Brain microvascular endothelial cell (primary cell): ENCODE data around the gene ITCH.
"Not testable (repeated sequence)": the region's sequence is repeated elsewhere in the genome, so short reads cannot be mapped to it uniquely, and the experiment has no call there.

Experiments used
- DNase-seq: peaks from one replicate; pipeline ENCODE4 v3.0.0-alpha.2; 2020
- H3K27ac ChIP-seq: fragments of 250-450 bp; sonication (Bioruptor Pico); 2 replicates; pipeline ENCODE4 v1.5.1; 2020; ENCODE audit warnings: mild to moderate bottlenecking, moderate library complexity
- H3K27me3 ChIP-seq: fragments of 250-450 bp; sonication (Bioruptor Pico); replicated peaks from 2 replicates; pipeline ENCODE4 v1.5.1; 2020; ENCODE audit warnings: mild to moderate bottlenecking
- H3K36me3 ChIP-seq: fragments of 250-450 bp; sonication (Bioruptor Pico); replicated peaks from 2 replicates; pipeline ENCODE4 v1.5.1; 2020; ENCODE audit warnings: mild to moderate bottlenecking
- H3K4me3 ChIP-seq: 2 replicates; pipeline ENCODE4 v1.5.1; 2011; ENCODE audit warnings: low read depth, mild to moderate bottlenecking, control low read depth, low read length, moderate library complexity
- in situ Hi-C: cut with HindIII; loops from 2 replicates; pipeline ENCODE4 v1.10.0; 2017; ENCODE audit warnings: low sequenced_read_pairs, low pct_ligation_motif_present
- TF ChIP-seq, protein P1 (sequence below): IDR thresholded peaks from 2 replicates; pipeline ENCODE4 v1.5.1; 2011; ENCODE audit warnings: low read depth, mild to moderate bottlenecking, moderate library complexity, low read length, control low read depth, inconsistent platforms; ENCODE audit errors: missing control alignments

The ITCH gene

GRCh38 chr20:34388000-34388399, 24.9 kb downstream of the ITCH start:
- TF ChIP-seq, protein P1, sequence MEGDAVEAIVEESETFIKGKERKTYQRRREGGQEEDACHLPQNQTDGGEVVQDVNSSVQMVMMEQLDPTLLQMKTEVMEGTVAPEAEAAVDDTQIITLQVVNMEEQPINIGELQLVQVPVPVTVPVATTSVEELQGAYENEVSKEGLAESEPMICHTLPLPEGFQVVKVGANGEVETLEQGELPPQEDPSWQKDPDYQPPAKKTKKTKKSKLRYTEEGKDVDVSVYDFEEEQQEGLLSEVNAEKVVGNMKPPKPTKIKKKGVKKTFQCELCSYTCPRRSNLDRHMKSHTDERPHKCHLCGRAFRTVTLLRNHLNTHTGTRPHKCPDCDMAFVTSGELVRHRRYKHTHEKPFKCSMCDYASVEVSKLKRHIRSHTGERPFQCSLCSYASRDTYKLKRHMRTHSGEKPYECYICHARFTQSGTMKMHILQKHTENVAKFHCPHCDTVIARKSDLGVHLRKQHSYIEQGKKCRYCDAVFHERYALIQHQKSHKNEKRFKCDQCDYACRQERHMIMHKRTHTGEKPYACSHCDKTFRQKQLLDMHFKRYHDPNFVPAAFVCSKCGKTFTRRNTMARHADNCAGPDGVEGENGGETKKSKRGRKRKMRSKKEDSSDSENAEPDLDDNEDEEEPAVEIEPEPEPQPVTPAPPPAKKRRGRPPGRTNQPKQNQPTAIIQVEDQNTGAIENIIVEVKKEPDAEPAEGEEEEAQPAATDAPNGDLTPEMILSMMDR: no peak
- no peak overlapping the region for H3K4me3 ChIP-seq
- in situ Hi-C loops: no loop called here
- peaks cover 17% of the 10 kb centered on the region for H3K36me3 ChIP-seq
- H3K27me3 ChIP-seq: no peaks in the 10 kb centered on the region
- H3K27ac ChIP-seq: no peak overlapping the region
- DNase-seq: no peak

GRCh38 chr20:34388678-34389077, 25.6 kb downstream of the ITCH start:
- H3K27ac ChIP-seq: no peak overlapping the region
- H3K36me3 ChIP-seq: peaks cover 24% of the 10 kb centered on the region
- no peak overlapping the region for H3K4me3 ChIP-seq
- in situ Hi-C loops: no loop called here
- TF ChIP-seq, protein P1: no peak
- no peaks in the 10 kb centered on the region for H3K27me3 ChIP-seq
- no peak for DNase-seq

GRCh38 chr20:34389206-34389953, 26.3 kb downstream of the ITCH start:
- Histone ChIP-seq H3K36me3 (peaks cover 28% of the 10 kb centered on the region), H3K27ac (no peak overlapping the region), H3K4me3 (no peak overlapping the region), H3K27me3 (no peaks in the 10 kb centered on the region)
- in situ Hi-C loops: no loop called here
- TF ChIP-seq, protein P1: no peak
- DNase-seq: no peak

DNA sequence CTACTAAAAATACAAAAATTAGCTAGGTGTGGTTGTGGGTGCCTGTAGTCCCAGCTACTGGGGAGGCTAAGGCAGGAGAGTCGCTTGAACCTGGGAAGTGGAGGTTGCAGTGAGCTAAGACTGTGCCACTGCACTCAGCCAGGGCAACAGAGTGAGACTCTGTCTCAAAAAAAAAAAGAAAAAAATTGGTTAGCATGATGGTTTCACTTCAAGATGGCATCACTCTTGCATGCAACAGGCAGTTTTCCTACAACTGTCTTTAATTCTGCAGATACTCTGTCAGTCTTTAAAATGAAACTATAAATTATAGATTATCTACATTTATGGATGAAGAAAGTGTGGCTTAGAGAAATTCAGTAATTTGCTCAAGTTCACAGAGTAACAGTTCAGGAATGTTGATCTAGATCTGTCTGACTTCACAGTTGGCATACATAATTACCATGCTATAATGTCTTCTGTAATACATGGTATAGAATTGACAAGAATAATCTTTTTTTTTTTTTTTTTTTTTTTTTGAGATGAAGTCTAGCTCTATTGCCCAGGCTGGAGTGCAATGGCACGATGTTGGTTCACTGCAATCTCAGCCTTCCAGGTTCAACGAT, 27.0 kb downstream of the ITCH start:
- in situ Hi-C loops: no loop called here
- Histone ChIP-seq H3K36me3 (peaks cover 33% of the 10 kb centered on the region), H3K27me3 (no peaks in the 10 kb centered on the region), H3K27ac (peak overlapping the region; percentile 64), H3K4me3 (no peak overlapping the region)
- TF ChIP-seq, protein P1: no peak
- DNase-seq: no peak

DNA sequence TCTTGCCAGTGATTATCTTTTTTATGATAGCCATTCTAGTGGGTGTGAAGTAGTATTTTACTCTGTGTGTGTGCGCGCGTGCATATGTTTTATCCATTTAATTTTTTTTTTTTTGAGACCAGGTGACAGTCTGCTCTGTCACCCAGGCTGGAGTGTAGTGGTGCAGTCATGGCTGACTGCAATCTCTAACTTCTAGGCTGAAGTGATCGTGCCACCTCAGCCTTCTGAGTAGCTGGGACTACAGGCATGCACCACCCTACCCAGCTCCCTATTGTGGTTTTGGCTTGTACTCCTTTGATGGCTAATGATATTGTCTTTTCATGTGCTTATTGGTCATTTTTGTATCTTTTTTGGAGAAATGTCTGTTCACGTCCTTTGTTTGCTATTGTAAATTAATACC, 33.3 kb downstream of the ITCH start:
- H3K4me3 ChIP-seq: no peak overlapping the region
- no peak for DNase-seq
- in situ Hi-C loops: no loop called here
- no peaks in the 10 kb centered on the region for H3K27me3 ChIP-seq
- H3K27ac ChIP-seq: no peak overlapping the region
- H3K36me3 ChIP-seq: peaks cover 36% of the 10 kb centered on the region
- TF ChIP-seq, protein P1: no peak

DNA sequence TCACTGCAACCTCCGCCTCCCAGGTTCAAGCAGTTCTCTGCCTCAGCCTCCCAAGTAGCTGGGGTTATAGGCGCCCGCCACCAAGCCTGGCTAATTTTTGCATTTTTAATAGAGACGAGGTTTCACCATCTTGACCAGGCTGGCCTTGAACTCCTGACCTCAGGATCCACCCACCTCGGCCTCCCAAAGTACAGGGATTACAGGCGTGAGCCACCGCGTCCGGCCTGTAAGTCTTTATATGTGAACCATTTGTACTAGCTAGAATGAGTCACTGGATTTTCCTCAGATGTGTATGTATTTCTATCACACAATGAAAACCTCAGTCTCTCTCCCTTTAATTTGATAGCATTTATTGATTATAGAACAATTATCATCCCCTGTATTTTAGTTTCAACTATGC, 34.0 kb downstream of the ITCH start:
- no peak overlapping the region for H3K4me3 ChIP-seq
- H3K27me3 ChIP-seq: no peaks in the 10 kb centered on the region
- TF ChIP-seq, protein P1: no peak
- no peak for DNase-seq
- in situ Hi-C loops: no loop called here
- H3K36me3 ChIP-seq: peaks cover 36% of the 10 kb centered on the region
- H3K27ac ChIP-seq: no peak overlapping the region

- H3K27ac ChIP-seq: peak overlapping the region; percentile 68
Measured at GRCh38 chr20:34400776-34401175, 37.7 kb downstream of the ITCH start.

More at GRCh38 chr20:34400776-34401175, 37.7 kb downstream of the ITCH start:
- in situ Hi-C loops, H3K27me3 ChIP-seq, H3K4me3 ChIP-seq: not testable (repeated sequence)
- peaks cover 16% of the 10 kb centered on the region for H3K36me3 ChIP-seq
- peak; percentile 86 for DNase-seq
